Posterior cingulate gyrus (tissue), 11 donors: ENCODE data around the gene ADGRE3.
"Not testable (repeated sequence)": the region's sequence is repeated elsewhere in the genome, so short reads cannot be mapped to it uniquely, and the experiment has no call there.

Source experiments
- DNase-seq, 10 donors: peaks; one replicate each; pipeline versions ENCODE4 v3.0.0 to v3.0.0-alpha.2; 2020 to 2021; ENCODE audit warnings: mixed read lengths in 3 of 10
- intact Hi-C: fragments of 100-400 bp; cut with DNase I; formaldehyde crosslinking; loops from one replicate; pipeline ENCODE4 v1.15.1; 2023

Gene ADGRE3

DNA sequence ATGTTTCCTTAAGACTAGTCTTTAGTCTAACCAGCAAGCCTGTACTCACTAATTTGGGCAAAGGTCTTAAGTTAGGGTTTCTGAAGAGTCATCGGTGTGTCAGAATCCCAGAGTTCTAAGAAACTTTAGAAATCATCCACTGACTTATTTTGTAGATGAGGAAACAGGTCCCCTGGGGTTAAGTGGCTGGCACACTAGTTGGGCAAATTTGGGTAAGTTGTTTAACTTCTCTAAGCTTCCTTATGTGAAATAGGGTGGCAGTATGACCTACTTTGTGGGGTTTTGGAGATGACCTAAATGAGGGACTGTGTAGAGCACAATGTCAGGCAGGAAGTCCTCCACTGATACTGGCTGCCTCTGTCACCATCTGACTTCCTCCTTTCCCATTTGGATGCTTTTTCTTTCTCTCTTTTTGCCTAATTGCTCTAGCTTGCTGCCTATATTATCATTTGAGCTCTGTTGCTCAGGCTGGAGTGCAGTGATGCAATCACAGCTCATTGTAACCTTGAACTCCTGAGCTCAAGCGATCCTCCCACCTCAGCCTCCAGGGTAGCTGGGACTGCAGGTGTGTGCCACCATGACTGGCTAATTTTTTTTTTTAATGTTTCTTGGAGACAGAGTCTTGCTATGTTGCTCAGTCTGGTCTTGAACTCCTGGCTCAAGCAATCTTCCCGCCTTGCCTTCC lies 2.3 kb downstream of the ADGRE3 start:
- no peak for DNase-seq
- intact Hi-C loops, result no loop called here

DNA sequence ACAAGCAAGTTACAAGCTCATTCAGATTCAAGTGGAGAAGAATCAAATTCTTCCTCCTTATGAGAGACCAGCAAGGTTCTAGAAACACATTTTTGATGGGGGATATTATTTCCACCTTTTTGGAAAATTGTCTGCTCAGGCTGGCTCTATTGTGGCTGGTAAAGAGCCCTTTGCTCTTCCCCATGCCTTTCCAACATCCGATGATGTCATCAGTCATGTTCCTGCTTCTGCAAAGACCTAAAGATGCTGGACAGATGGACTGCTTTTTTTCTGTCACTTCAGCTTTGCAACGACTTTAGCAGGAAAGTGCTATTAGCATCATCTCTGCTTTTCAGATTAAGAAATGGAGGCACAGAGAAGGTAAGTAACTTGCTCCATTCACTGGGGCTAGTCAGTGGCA lies 4.2 kb downstream of the ADGRE3 start:
- no peak for DNase-seq
- intact Hi-C loops, result no loop called here

DNA sequence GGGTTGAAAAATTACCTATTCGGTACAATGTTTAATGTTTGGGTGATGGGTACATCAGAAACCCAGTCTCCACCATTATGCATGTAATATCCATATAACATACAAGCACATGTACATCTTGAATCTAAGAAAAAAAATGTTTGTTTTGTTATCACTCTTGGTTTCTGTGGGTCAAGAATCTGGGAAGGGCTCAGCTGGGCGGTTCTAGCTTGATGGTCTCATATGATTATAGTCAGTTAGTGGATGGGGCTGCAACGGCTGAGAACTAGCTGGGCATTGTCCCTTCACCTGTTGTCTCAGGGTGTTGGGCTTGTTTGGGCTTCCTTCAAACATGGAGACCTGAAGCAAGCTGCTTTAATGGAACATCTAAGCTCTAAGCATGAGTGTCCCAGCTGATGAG lies 4.7 kb downstream of the ADGRE3 start:
- DNase-seq, result no peak
- intact Hi-C loops, result no loop called here

DNA sequence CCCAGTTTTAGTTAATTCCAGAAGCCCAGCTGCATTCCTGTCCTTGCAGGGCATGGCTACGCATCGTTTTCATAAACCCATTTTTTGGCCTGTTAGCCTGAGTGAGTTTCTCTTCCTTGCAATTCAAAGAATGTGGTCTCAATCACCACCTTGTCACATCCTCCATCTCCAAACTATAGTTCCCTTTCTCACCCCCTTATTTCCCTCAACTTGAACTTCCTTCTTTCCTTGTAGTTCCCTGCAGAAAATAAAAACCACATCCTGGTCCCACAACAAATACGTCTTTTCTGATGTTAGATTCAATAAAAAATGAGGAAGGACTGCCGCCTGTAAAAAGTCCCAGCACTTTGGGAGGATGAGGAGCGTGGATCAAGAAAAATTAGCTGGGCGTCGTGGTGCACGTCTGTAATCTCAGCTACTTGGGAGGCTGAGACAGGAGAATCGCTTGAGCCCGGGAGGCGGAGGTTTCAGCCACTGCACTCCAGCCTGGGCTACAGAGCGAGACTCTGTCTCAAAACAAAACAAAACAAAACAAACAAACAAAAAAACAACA lies 13.2 kb downstream of the ADGRE3 start:
- no peak for DNase-seq
- intact Hi-C loops, result no loop called here

DNA sequence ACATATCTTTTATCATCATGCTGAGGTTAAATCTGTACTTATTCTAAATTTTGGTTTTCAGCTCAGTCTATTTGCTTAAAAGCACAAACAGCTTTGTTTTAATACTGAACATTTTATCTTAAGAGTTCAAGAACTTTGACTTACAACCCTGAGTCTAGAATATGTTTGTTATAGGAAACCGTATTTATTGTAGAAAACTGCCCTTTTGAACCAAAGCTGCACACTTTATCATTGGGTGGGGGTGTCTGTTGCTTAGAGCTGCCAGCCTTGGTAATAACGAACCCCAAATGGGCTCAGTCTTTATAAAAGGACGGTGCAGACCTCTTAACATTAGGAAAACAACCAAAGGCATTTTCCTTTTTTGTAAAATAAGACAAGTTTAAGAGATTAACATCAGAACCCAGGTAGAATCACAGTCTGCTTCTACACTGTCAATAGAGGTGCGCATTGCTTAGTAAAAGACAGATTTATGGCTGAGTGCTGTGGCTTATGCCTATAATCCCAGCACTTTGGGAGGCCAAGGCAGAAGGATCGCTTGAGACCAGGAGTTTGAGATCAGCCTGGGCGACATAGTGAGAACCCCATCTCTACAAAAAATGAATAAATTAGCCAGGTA lies 14.7 kb downstream of the ADGRE3 start:
- intact Hi-C loops, result no loop called here
- DNase-seq, result no peak

DNA sequence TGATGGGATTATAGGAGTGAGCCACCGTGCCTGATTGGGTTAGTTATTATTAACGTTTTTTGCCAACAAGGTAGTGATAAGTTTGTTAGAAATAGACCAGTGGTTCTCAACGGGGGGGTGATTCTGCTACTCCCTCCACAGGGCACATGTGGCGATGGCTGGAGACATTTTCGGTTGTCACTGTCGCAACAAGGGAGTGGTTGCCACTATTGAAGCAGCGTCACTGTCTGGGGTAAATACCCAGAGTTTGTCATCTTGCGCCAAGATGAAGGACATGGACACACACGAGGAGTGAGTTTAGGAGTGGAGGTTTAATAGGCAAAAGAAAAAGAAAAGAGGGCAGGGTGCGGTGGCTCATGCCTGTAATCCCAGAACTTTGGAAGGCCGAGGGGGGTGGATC lies 18.9 kb downstream of the ADGRE3 start:
- intact Hi-C loops, result no loop called here
- DNase-seq, result no peak

DNA sequence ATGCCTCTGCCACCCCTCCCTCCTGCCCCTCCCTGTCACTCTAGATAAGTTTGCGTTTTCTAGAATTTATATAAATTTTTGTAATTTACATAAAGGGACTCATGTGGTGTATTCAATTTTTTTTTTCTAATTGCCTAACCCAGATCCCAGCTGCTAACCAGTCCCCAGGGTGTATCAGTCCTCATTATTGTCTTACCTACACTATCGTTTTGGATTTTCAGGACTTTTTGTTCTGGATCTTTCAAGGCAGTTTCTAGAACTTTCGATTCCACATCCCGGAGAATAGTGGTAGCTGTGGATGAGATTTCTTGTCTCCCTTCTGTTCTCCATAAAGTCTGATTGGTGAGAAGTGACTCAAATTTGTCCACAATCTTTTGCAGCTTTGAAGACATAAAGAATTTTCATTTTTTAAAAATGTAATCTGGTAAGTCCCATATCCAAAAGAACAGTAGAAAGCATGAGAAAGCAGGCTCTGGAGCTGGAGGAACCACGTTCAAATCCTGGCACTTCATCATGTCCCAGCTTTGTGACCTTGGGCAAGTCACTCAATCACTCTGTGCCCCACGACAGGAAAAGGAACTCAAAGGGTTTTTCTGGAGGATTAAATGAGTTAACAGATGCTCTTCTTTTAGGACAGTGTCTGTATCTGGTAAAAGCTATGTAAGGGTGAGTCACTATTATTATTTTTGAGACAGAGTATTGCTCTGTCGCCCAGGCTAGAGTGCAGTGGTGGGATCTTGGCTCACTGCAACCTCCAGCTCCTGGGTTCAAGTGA lies 19.7 kb downstream of the ADGRE3 start:
- intact Hi-C loops, result no loop called here
- DNase-seq, result no peak

DNA sequence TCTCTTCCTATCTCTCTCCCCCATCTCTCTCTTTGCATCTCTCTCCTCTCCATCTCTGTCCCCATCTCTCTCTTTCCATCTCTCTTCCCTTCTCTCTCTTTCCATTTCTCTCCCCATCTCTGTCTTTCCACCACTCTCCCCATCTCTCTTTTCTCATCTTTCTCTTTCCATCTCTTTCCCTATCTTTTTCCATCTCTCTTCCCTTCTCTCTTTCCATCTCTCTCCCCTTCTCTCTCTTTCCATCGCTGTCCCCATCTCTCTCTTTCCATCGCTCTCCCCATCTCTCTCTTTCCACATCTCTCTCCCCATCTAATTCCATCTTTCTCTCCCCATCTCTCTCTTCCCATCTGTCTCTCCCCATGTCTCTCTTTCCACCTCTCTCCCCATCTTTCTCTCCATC lies 24.5 kb downstream of the ADGRE3 start:
- intact Hi-C loops, result no loop called here
- no peak for DNase-seq

DNA sequence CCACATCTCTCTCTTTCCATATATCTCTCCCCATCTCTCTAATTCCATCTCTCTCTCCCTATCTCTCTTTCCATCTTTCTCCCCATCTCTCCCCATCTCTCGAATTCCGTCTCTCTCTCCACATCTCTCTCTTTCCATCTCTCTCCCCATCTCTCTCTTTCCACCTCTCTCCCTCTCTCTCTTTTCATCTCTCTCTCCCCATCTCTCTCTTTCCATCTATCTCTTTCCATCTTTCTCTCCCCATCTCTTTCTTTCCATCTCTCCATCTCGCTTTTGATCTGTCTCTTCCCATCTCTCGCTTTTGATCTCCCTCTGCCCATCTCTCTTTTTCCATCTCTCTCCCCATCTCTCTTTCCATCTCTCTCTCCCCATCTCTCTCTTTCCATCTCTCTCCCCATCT lies 25.6 kb downstream of the ADGRE3 start:
- intact Hi-C loops, result no loop called here
- no peak for DNase-seq

DNA sequence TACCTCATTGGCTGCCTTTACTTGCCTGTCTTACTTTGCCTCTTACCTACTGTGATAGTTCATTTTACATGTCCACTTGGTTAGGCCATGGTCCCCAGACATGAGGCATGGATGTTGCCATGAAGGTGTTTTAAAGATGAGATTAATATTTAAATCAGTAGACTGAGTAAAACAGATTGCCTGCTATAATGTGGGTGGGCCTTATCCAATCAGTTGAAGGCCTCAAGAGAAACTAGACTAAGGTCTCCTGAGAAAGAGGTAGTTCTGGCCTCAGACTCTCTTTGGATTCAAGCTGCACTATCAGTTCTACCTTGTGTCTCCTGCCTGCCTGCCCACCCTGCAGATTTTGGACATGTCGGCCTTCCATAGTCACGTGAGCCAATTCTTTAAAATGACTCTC lies 26.1 kb downstream of the ADGRE3 start:
- intact Hi-C loops, result no loop called here
- DNase-seq, result no peak

DNA sequence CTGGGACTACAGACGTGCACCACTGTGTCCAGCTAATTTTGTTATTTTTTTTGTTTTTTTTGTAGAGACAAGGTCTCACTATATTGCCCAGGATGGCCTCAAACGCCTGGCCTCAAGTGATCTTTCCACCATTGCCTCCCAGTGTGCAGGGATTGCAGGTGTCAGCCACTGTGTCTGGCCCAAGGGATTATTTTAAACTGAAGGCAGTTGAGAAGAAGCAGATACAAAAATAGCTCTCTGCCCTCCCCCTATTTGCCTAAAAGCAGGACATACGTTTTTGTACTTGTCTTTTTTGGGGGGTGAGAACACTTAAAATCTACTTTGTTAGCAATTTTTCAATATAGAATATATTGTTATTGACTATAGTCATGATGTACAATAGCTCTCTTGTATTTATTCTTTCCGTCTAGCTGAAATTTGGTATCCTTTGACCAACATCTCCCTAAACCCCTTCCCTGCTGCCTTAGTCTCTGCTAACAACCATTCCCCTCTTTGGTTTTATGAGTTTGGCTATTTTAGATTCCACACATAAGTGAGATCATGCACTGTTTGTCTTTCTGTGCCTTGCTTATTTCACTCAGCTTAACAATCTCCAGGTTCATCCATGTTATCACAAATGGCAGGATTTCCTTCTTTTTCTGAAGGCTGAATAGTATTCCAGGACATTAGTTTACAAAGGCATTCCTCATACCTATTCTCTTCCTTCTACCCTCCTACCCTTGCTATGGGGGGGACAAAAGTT lies 34.9 kb downstream of the ADGRE3 start:
- intact Hi-C loops, result no loop called here
- no peak for DNase-seq

DNA sequence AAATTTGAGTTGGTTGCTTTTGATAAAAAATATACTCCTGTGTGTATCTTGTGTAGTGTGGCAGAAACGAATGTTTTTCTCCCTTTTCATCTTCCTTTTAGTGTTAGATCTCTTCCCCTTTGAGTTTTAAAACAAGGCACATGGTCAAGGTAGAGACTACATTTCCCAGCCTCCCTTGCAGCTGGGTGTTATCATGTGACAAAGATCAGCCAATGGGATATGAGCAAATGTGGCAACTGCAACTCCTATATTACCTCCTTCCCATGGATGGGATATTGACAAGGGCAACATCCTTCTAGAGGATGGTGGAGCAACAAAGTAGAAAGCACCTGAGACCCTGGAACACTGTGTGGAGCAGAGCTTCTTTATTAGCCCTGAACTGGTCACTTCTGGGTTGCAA lies 42.4 kb downstream of the ADGRE3 start:
- DNase-seq, result no peak
- intact Hi-C loops, result no loop called here

DNA sequence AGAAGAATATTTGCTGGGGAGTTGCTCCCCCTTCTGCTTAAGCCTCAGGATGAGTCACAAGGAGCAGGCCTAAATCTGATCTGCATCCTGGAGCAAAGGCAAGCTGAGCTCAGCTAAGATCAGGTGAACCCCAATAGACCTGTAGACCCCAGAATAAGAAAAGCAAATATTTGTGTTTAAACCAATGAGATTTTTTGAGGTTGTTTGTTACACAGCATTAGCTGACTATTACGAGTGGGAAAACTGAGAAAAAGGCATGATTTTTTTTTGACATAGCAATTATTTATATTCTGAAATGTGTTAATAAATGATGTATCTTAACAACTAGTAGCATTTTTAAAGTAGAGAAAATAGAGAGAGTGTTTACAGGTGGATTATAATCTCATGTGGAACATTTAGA lies 45.1 kb downstream of the ADGRE3 start:
- intact Hi-C loops, result no loop called here

DNA sequence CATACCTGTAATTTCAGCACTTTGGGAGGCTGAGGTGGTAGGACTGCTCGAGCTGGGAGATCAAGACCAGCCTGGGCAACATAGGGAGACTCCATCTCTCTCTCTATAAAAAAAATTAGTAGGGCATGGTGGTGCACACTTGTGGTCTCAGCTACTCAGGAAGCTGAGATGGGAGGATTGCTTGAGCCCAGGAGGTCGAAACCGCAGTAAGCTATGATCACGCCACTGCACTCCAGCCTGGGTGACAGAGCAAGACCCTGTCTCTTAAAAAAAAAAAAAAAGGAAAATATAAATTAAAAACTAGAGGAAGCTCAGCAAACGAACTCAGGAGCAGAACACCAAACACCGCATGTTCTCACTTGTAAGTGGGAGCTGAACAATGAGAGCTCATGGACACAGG lies 50.2 kb downstream of the ADGRE3 start:
- intact Hi-C loops, DNase-seq: not testable (repeated sequence)

More for the DNA sequence above, 45.1 kb downstream of the ADGRE3 start:
- DNase-seq, result no peak

DNA sequence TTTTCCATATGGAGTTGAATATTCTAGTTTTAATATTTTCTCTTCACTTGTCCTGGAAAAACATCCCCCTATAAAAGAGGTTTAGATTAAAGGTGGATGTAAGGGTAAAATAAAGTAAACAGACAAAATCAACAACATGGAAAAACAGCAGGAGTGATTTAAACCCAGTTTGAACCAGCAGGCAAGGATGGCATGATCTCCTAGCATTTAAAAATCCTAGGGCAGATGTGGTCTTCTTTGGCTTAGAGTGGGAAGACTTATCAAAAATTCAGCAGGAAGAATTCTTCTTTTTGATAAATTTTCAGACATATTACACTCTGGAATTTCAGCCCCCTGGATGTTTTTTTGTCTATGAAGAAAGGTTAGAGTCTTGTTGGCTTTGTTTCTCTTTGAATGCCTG lies 55.2 kb downstream of the ADGRE3 start:
- intact Hi-C loops, result no loop called here
- no peak for DNase-seq

DNA sequence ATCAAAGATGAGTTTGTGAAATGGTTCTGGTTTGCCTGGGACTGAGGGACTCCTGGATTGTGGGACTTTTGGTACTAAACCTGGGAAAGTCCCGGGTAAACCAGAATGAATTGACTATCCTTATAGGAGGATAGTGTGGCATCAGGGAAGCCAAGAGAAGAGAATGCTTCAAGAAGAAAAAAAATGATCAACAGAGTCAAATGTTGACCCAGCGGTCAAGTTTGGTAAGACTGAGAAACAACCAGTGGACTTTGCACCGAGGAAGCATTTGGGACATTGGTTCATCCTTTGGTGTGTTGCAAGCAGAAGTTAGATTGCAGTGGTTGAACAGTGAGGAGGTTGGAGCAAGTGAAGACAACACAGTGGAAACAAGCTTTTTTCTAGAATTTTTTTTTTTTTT lies 58.2 kb downstream of the ADGRE3 start:
- intact Hi-C loops, result no loop called here
- no peak for DNase-seq

DNA sequence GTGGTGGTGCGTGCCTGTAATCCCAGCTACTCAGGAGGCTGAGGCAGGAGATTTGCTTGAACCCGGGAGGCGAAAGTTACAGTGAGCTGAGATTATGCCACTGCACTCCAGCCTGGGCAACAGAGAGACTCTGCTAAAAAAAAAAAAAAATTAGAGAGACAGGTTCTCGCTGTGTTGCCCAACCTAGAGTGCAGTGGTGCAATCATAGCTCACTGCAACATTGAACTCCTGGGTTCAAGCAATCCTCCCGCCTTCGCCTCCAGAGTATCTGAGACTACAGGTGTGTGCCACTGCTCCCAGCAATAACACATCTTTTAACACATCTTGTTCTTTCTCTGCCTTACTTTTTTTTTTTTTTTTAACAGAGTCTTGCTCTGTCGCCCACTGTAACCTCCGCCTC lies 59.0 kb downstream of the ADGRE3 start:
- intact Hi-C loops, result no loop called here
- DNase-seq, result no peak

DNA sequence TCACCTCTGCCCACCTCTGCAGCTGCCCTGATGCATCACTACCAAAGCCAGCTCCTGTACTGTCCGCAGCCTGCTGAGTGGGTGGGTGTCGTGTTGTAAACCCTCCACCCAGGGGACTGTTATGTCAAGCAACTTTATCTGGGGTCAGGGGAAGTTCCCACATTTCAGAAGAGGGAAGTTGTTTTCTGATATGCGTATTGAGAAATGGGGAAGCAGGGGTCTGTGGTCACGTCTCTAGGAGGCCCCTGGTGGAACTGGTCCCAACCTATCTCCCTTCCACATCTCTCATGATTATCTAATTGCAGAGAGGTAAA lies 60.6 kb downstream of the ADGRE3 start:
- DNase-seq, result no peak
- intact Hi-C loops, result no loop called here

DNA sequence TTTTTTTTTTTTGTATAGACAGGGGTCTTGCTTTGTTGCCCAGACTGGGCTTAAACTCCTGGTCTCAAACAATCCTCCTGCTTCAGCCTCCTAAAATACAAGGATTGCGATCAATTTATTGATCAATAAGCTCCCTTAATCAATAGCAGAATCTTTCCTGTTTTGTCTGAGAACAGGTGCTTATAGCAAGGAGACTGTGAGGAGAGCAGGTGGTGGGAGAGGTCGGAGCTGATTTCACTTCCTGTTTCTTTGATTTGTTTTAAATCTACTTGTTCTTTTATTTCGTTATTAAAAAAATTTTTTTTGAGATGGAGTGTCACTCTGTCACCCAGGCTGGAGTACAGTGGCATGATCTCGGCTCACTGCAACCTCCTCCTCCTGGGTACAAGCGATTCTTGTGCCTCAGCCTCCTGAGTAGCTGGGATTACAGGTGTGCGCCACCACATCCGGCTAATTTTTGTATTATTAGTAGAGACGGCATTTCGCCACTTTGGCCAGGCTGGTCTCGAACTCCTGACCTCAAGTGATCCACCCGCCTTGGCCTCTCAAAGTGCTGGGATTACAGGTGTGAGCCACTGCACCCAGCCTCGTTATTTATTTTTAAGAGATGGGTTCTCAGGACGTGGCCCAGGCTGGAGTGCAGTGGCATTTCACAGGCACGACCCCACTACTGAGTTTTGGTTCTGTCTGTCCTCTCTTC lies 61.1 kb downstream of the ADGRE3 start:
- DNase-seq, intact Hi-C loops: not testable (repeated sequence)

DNA sequence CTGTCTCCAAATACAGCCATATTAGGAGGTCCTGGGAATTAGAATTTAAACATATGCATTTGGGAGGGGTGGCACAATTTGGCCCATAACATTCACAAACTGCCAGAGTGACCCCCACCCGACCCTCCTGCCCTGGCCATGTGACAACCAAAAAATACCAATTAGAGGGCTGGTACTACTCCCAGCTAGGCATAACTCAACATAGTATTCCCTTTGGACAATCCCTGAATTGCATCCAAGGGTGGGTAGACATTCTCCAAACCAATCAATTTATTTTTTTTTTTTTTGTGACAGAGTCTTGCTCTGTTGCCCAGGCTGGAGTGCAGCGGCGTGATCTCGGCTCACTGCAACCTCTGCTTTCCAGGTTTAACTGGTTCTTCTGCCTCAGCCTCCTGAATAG lies 62.0 kb downstream of the ADGRE3 start:
- DNase-seq, result no peak
- intact Hi-C loops, result no loop called here

DNA sequence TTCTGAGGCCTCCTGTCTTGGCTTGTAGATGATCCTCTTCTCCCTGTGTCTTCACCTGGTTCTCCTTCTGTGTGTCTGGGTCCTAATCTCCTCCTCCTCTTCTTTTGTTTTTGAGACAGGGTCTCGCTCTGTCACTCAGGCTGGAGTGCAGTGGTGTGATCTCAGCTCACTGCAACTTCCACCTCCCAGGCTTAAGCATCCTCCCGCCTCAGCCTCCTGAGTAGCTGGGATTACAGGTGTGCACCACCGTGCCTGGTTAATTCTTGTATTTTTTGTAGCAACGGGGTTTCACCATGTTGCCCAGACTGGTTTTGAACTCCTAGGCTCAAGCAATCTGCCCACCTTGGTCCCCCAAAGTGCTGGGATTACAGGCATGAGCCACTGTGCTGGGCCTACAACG lies 62.4 kb downstream of the ADGRE3 start:
- DNase-seq, intact Hi-C loops: not testable (repeated sequence)
